Activated T-cell treated with anti-CD3 and anti-CD28 coated beads, Interleukin-2, amount 50 U/mL, for 72 hours (primary cell): Measurements from ENCODE around the gene ARHGEF12. TPM values are rescaled to one million over a fixed set of nuclear protein-coding genes. Genes with fewer than 3 reads are reported as not detected.

Experiments
- ATAC-seq, 2 donors: fragments of 150-1000 bp; cut with Tn5 transposase; replicated peaks in 1 of 2; 2 replicates each; pipeline ENCODE4 v1.10.0; 2021; ENCODE audit warnings: moderate library complexity in 2 of 2, mild to moderate bottlenecking in 1 of 2
- DNase-seq, 2 donors: peaks; one replicate each; pipeline ENCODE4 v3.0.0; 2021 to 2022; ENCODE audit warnings: mixed read lengths in 1 of 2
- H3K27ac Mint-ChIP-seq: one replicate; pipeline ENCODE4 v1.8.0; 2022; ENCODE audit warnings: mild to moderate bottlenecking, moderate library complexity, mixed read lengths
- H3K27me3 Mint-ChIP-seq: one replicate; pipeline ENCODE4 v1.8.0; 2022; ENCODE audit warnings: low read depth, mixed read lengths
- H3K36me3 Mint-ChIP-seq, 2 donors: one replicate each; pipeline ENCODE4 v1.8.0; 2022; ENCODE audit warnings: mixed read lengths in 2 of 2, mild to moderate bottlenecking in 1 of 2; ENCODE audit not compliant: insufficient read depth in 2 of 2
- H3K4me1 Mint-ChIP-seq: one replicate; pipeline ENCODE4 v1.8.0; 2022; ENCODE audit warnings: low read depth, mixed read lengths
- H3K4me3 Mint-ChIP-seq, 2 donors: one replicate each; pipeline ENCODE4 v1.8.0; 2022; ENCODE audit warnings: mild to moderate bottlenecking in 2 of 2, mixed read lengths in 2 of 2, moderate library complexity in 2 of 2
- H3K9me3 Mint-ChIP-seq, 2 donors: one replicate each; pipeline ENCODE4 v1.8.0; 2022; ENCODE audit warnings: mixed read lengths in 2 of 2
- total RNA-seq, 2 donors: library from RNA; stranded (reverse); gene quantifications; one replicate each; pipeline ENCODE4 v1.2.3, GENCODE V29; 2022

Gene ARHGEF12
- total RNA-seq, 2 donors from 2014 or later = 16.1 to 20.5 TPM

DNA sequence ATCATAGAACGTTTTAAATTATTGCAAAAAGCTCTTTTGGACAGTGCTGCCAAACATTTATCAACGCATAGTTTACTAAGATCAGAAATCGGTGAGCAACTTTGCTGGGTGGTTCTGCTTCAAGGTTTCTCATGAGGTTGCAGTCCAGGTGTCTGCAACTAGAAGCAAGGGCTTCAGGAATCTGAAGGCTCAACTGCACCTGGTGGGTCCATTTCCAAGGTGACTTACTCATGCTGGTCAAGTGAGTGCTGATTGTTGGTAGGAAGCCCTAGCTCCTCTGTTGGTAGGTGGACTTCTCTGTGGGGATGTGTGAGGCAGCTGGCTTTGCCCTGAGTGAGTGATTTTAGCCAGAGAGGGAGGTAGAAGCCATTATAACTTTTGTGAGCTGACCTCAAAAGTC is 22.5 kb downstream of the ARHGEF12 start:
- ATAC-seq = no peak
- Mint-ChIP-seq H3K36me3 (no peaks in the 10 kb centered on the region), H3K27me3 (peaks cover 44% of the 10 kb centered on the region), H3K4me3 (no peak overlapping the region), H3K27ac (no peak overlapping the region), H3K4me1 (no peaks in the 10 kb centered on the region), H3K9me3 (no peaks in the 10 kb centered on the region)
- no peak for DNase-seq

DNA sequence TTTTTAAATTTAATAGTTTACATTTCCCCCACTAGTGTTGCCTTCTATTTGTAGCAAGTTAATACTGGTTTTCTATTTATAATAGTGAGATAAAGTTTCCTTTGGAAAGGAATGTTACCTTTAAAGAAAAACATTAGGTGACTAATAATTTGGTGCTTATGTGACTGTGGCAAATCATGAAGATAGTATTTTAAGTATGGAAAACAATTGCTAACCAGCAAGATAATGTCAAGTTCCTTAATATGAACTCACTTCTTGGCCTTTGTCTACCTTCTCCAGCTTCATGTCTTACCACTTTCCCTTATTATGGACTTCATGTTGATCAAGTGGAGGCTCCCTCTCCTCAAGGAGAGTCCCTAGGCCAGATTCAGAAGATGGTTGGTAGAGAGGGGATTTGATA is 27.2 kb downstream of the ARHGEF12 start:
- no peak for DNase-seq
- Mint-ChIP-seq H3K36me3 (no peaks in the 10 kb centered on the region), H3K27ac (no peak overlapping the region), H3K27me3 (peaks cover 16% of the 10 kb centered on the region), H3K4me1 (no peaks in the 10 kb centered on the region), H3K9me3 (no peaks in the 10 kb centered on the region), H3K4me3 (no peak overlapping the region)
- ATAC-seq = no peak

DNA sequence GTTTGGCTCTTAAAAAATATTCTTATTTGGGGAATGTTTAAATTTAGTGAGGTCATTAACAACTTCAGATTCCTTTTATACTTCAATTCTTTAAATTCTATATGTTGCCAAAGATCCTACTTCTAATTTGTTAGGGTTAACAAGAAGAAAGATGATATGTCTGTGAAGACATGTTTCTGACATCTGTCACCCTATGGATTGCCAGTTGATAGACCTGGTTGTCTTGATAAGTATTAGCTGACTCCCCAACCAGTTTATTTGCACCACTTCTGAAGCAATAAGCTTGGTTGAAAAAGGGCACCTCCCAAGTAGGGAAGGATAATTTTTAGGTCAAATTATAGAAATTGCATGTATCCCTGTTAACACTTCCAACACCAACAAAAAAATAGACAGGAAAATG is 29.3 kb downstream of the ARHGEF12 start:
- ATAC-seq = no peak
- Mint-ChIP-seq H3K36me3 (no peaks in the 10 kb centered on the region), H3K4me3 (no peak overlapping the region)

DNA sequence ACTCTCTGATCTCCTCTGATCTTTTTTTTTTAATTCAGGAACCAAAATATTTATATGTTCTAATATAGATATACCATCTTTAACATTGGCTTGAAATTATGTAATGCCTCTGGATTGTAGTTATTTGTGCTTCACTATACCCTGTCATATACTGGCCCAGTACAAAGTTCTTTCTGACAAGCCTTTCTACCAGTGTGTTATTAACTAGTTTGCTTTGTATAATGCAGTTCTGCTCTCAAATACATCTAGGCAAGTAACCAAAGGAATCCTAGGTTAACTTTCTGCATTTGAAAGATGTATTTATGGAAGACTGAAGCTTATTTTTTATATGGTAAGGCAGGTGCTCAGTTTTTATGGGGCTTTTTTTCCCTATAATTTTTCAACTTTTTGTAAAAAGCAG is 36.1 kb downstream of the ARHGEF12 start:
- Mint-ChIP-seq H3K4me1 (no peaks in the 10 kb centered on the region), H3K9me3 (no peaks in the 10 kb centered on the region), H3K27ac (no peak overlapping the region), H3K4me3 (no peak overlapping the region), H3K27me3 (peaks cover 5% of the 10 kb centered on the region), H3K36me3 (no peaks in the 10 kb centered on the region)
- no peak for DNase-seq
- ATAC-seq = no peak

More for the DNA sequence above, 29.3 kb downstream of the ARHGEF12 start:
- H3K4me1 Mint-ChIP-seq = no peaks in the 10 kb centered on the region
- H3K27ac Mint-ChIP-seq = no peak overlapping the region
- no peak for DNase-seq
- no peaks in the 10 kb centered on the region for H3K9me3 Mint-ChIP-seq
- H3K27me3 Mint-ChIP-seq = peaks cover 16% of the 10 kb centered on the region

DNA sequence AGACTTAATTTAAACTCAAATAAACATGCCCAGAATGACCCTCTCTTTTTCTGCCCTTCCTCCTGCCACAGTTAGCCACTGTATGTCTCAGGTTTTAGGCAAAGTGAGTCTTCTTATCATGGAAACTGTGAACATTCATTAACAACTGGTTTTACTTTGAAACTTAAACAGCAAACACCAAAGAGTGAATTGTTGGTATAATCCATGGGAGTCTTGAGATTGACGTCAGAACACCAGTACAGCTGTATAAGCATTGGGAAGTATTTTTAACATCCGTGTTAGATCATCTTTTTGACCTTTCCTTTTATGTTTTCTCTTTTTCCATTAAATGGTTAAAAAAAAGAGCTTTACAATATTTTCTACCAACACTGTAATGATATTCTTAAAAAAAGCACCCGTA is 38.9 kb downstream of the ARHGEF12 start:
- no peak overlapping the region for H3K4me3 Mint-ChIP-seq
- peaks cover 0 to 2% of the 10 kb centered on the region in 2 donors for H3K9me3 Mint-ChIP-seq
- peaks cover 5% of the 10 kb centered on the region for H3K27me3 Mint-ChIP-seq
- no peak for ATAC-seq
- H3K4me1 Mint-ChIP-seq = no peaks in the 10 kb centered on the region
- H3K36me3 Mint-ChIP-seq = peaks cover 0 to 4% of the 10 kb centered on the region in 2 donors
- H3K27ac Mint-ChIP-seq = no peak overlapping the region
- no peak for DNase-seq

DNA sequence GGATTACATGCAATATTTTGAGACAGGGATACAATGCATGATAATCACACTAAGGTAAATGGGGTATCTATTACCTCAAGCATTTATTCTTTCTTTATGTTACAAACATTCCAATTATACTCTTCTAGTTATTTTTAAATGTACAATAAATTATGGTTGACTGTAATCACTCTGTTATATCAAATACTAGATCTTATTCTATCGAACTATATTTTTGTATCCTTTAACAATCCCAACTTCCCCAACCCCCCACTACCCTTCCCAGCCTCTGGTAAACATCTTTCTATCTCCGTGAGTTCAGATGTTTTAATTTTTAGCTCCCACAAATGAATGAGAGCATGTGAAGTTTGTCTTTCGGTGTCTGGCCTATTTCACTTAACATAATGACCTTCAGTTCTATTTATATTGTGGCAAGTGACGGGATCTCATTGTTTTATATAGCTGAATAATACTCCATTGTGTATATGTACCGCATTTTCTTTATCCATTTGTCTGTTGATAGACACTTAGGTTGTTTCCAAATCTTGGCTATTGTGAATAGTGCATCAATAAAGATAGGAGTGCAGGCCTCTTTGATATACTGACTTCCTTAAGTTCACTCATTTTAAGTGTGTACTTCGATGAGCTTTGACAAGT is 40.5 kb downstream of the ARHGEF12 start:
- no peak overlapping the region for H3K4me3 Mint-ChIP-seq
- ATAC-seq (no peak), DNase-seq (no peak)
- no peaks in the 10 kb centered on the region for H3K4me1 Mint-ChIP-seq
- H3K36me3 Mint-ChIP-seq = peaks cover 0 to 4% of the 10 kb centered on the region in 2 donors
- H3K27me3 Mint-ChIP-seq = no peaks in the 10 kb centered on the region
- no peak overlapping the region for H3K27ac Mint-ChIP-seq
- peaks cover 0 to 2% of the 10 kb centered on the region in 2 donors for H3K9me3 Mint-ChIP-seq

DNA sequence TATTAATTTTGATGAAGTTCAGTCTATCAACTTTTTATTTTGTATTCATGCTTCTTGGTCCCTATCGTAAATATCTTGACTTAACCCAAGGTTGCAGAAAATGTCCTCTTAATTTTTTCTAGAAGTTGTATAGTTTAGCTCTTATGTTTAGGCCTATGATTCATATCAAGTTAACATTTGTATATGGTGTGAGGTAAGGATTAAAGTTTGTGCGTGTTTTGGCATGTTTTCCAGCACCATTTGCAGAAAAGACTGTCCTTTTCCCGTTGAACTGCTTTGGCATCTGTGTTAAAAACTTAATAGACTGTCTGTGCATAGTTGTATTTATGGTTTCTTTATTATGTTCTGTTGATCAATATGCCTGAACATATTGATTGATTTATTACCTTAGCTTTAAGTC is 42.3 kb downstream of the ARHGEF12 start:
- ATAC-seq (no peak), DNase-seq (no peak)
- Mint-ChIP-seq H3K4me3 (no peak overlapping the region), H3K9me3 (peaks cover 0 to 2% of the 10 kb centered on the region in 2 donors), H3K27ac (no peak overlapping the region), H3K36me3 (peaks cover 0 to 4% of the 10 kb centered on the region in 2 donors), H3K4me1 (no peaks in the 10 kb centered on the region), H3K27me3 (peaks cover 2% of the 10 kb centered on the region)

DNA sequence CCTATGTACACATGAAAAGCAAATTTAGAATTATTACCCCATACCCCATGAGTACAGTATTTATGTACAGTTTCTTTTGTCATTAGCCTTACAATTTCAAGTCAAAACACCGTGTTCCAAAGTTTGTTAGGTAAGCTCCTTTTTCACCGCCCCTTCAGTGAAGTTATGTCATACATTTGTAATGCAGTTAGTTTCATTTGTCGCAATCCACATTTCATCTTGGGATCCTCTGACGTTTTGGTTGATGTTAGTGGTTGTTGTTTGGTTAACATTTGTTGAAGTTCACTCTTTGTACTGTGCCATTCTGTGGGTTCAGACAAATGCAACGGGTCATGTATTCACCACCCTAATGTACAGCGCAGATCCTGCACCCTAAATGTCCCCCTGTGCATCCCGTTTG is 45.2 kb downstream of the ARHGEF12 start:
- no peaks in the 10 kb centered on the region for H3K4me1 Mint-ChIP-seq
- peaks cover 0 to 2% of the 10 kb centered on the region in 2 donors for H3K9me3 Mint-ChIP-seq
- DNase-seq (no peak), ATAC-seq (no peak)
- no peak overlapping the region for H3K27ac Mint-ChIP-seq
- H3K36me3 Mint-ChIP-seq = peaks cover 0 to 4% of the 10 kb centered on the region in 2 donors
- H3K4me3 Mint-ChIP-seq = no peak overlapping the region
- peaks cover 27% of the 10 kb centered on the region for H3K27me3 Mint-ChIP-seq

DNA sequence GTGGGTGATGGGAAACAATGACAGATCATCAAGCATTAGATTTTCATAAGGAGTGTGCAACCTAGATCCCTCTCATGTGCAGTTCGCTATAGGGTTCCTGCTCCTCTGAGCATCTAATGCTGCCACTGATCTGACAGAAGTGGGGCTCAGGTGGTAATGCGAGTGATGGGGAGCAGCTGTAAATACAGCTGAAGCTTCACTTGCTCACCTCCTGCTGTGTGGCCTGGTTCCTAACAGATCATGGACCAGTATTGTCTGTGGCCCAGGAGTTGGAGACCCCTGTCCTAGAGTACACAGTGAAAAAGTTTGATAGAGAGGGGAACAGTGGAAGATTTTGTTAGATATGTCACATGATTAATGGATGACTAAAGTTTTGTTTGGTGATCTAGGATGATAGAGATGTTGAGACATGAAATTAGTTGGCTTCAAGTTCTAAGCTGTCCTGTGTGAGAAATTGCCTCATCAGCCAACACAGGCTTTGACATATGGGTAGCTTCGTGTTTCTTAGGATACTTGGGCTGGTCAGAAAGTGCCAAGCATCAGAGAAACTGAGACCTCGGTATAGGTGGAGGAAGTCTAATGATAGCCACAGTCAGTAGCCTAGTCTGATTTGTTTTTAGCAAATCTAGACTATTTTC is 47.4 kb downstream of the ARHGEF12 start:
- Mint-ChIP-seq H3K9me3 (peaks cover 0 to 2% of the 10 kb centered on the region in 2 donors), H3K27ac (no peak overlapping the region), H3K36me3 (peaks cover 0 to 3% of the 10 kb centered on the region in 2 donors)

DNA sequence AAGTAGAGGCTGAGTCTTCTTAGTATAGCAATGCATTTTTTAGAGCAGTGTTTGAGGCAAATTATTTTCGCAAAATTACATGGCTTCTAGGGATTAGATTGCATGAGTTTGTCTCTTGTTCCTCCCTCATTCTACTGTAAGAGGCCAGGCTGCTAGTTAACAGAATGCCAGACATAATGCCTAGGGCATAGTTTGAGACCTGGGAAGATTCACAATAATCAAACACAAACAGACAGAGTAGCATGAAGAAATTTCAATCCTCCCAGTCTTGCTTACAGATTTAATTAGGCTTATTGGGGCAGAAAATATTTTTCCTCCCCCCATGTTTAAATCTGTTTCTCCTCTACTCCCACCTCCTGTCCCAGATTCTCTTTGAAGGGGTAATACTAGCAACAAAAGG is 48.3 kb downstream of the ARHGEF12 start:
- H3K27me3 Mint-ChIP-seq = peaks cover 27% of the 10 kb centered on the region
- no peak for DNase-seq
- no peaks in the 10 kb centered on the region for H3K36me3 Mint-ChIP-seq
- no peak overlapping the region for H3K4me3 Mint-ChIP-seq
- no peaks in the 10 kb centered on the region for H3K4me1 Mint-ChIP-seq
- no peaks in the 10 kb centered on the region for H3K9me3 Mint-ChIP-seq
- H3K27ac Mint-ChIP-seq = no peak overlapping the region
- ATAC-seq = no peak

More for the DNA sequence above, 47.4 kb downstream of the ARHGEF12 start:
- peaks cover 27% of the 10 kb centered on the region for H3K27me3 Mint-ChIP-seq
- no peaks in the 10 kb centered on the region for H3K4me1 Mint-ChIP-seq
- no peak for DNase-seq
- no peak overlapping the region for H3K4me3 Mint-ChIP-seq
- no peak for ATAC-seq

DNA sequence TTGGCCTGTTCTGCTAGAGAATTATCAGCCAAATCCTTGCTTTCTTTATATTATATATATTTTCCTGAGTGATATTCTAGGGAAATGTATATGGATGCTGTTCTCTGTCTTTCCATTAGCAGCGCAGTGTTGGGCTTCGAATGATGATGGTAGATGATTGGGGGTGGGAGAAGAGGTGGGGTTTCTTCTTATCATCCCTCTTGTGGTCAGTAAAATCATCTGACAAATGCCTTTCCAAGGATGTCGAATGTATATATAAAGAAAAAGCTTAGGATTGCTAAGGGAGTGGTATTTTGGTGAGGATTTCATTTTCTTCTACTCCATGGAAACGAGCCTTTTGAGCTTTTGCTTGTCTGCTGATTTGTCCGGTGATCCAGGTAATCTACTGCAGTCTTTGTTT is 48.9 kb downstream of the ARHGEF12 start:
- no peaks in the 10 kb centered on the region for H3K4me1 Mint-ChIP-seq
- peaks cover 0 to 3% of the 10 kb centered on the region in 2 donors for H3K9me3 Mint-ChIP-seq

DNA sequence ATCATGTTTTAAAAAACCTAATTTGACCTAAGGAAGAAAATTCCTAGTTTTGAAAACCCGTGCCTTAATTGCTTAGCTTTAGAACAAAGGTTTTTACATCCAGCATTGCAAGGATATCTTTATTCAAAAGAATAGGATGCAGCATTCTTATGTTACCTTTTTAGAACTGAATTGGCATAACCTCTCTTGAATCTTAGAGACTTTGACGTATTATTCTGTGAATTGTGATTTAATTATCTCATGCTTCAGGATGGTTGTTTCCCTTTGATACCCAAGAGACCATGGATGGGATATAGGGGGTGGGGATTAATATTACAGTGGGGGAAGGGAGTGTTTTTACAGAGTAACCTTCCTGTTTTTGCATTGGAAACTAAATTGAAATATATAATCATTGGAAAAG is 49.4 kb downstream of the ARHGEF12 start:
- no peaks in the 10 kb centered on the region for H3K4me1 Mint-ChIP-seq
- H3K4me3 Mint-ChIP-seq = no peak overlapping the region
- peaks cover 38% of the 10 kb centered on the region for H3K27me3 Mint-ChIP-seq
- ATAC-seq = no peak
- H3K27ac Mint-ChIP-seq = no peak overlapping the region
- peaks cover 1 to 5% of the 10 kb centered on the region in 2 donors for H3K36me3 Mint-ChIP-seq
- DNase-seq = no peak
- peaks cover 0 to 4% of the 10 kb centered on the region in 2 donors for H3K9me3 Mint-ChIP-seq

More for the DNA sequence above, 48.9 kb downstream of the ARHGEF12 start:
- DNase-seq (no peak), ATAC-seq (no peak)
- Mint-ChIP-seq H3K36me3 (peaks cover 1 to 4% of the 10 kb centered on the region in 2 donors), H3K27ac (no peak overlapping the region), H3K4me3 (no peak overlapping the region), H3K27me3 (peaks cover 34% of the 10 kb centered on the region)

DNA sequence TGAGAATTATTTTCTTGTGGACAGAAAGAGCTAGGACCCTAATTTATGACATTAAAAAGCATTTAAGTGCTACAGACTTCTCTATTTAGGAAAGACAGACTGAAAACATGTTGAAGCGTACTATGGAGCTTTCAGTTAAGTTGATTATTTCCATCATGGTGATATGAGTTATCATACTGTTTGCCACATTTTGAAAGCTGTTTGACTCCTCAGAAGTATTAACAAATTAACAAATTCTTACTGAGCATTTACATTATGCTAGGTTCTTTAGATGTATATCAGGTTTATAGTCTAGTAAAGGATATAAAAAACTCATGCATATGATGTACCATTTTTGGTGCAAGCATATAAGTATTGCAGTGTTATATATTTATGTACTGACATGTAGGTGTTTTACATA is 50.1 kb downstream of the ARHGEF12 start:
- peaks cover 0 to 4% of the 10 kb centered on the region in 2 donors for H3K9me3 Mint-ChIP-seq
- H3K4me3 Mint-ChIP-seq = no peak overlapping the region
- no peak for DNase-seq
- no peak for ATAC-seq
- H3K27ac Mint-ChIP-seq = no peak overlapping the region
- peaks cover 38% of the 10 kb centered on the region for H3K27me3 Mint-ChIP-seq
- peaks cover 1 to 5% of the 10 kb centered on the region in 2 donors for H3K36me3 Mint-ChIP-seq
- no peaks in the 10 kb centered on the region for H3K4me1 Mint-ChIP-seq
